GM21723 (cell line): Measurements from ENCODE around the gene RHOT2.

Source experiments
- ATAC-seq: cut with Tn5 transposase; IDR thresholded peaks from one replicate; pipeline ENCODE4 v1.9.1; 2021; ENCODE audit warnings: mild to moderate bottlenecking, moderate library complexity; ENCODE audit not compliant: unreplicated experiment

RHOT2 gene

GRCh38 chr16:669666-670065, 1.7 kb downstream of the RHOT2 start:
- ATAC-seq = no peak

GRCh38 chr16:670485-671352, 2.8 kb downstream of the RHOT2 start:
- no peak for ATAC-seq

- no peak for ATAC-seq
Observed at GRCh38 chr16:671353-672131, 3.6 kb downstream of the RHOT2 start.

GRCh38 chr16:672371-672770, 4.4 kb downstream of the RHOT2 start:
- no peak for ATAC-seq

- ATAC-seq = no peak
Observed at GRCh38 chr16:672851-673250, 4.9 kb downstream of the RHOT2 start.

- no peak for ATAC-seq
Observed at GRCh38 chr16:673399-673991, 5.6 kb downstream of the RHOT2 start.

- ATAC-seq = no peak
Observed at GRCh38 chr16:674214-674881, 6.4 kb downstream of the RHOT2 start.

GRCh38 chr16:674968-675883, 7.3 kb downstream of the RHOT2 start, which contains the start of gene RHBDL1:
Gene RHBDL1, plus strand, starts transcription at chr16:675671. Its CDS starts 120 bp downstream, at chr16:675791.
- ATAC-seq = no peak

GRCh38 chr16:675884-676564, 8.1 kb downstream of the RHOT2 start:
- ATAC-seq = no peak

GRCh38 chr16:676565-676902, 8.6 kb downstream of the RHOT2 start:
- no peak for ATAC-seq

GRCh38 chr16:676913-677312, 9.0 kb downstream of the RHOT2 start:
- ATAC-seq = no peak

GRCh38 chr16:677316-678190, 9.6 kb downstream of the RHOT2 start:
- no peak for ATAC-seq

- ATAC-seq = no peak
Observed at GRCh38 chr16:678209-678857, 10.4 kb downstream of the RHOT2 start.

GRCh38 chr16:678858-679813, 11.2 kb downstream of the RHOT2 start:
- ATAC-seq = no peak

- peak; percentile 38 for ATAC-seq
Observed at GRCh38 chr16:679814-680624, 12.1 kb downstream of the RHOT2 start, which contains the start of gene STUB1. Gene STUB1, plus strand, starts transcription at chr16:680410. Its CDS starts 116 bp downstream, at chr16:680526.

GRCh38 chr16:680625-680945, 12.7 kb downstream of the RHOT2 start:
- ATAC-seq = no peak
